Upper lobe of right lung (tissue), 1 donor: ENCODE results near the gene CLEC16A. TPM values are rescaled to one million over a fixed set of nuclear protein-coding genes. Genes with fewer than 3 reads are reported as not detected.

Experiments
- ATAC-seq: fragments of 200-7000 bp; cut with Tn5 transposase; one replicate; pipeline ENCODE4 v1.9.1; 2020; ENCODE audit warnings: mild to moderate bottlenecking, moderate library complexity
- DNase-seq: peaks from one replicate; pipeline ENCODE4 v3.0.0-alpha.2; 2020
- H3K27ac ChIP-seq: fragments of 200-600 bp; one replicate; pipeline ENCODE4 v1.8.0; 2022
- H3K27me3 ChIP-seq: fragments of 200-600 bp; one replicate; pipeline ENCODE4 v1.8.0; 2022; ENCODE audit warnings: mild to moderate bottlenecking
- H3K36me3 ChIP-seq: fragments of 200-600 bp; one replicate; pipeline ENCODE4 v1.8.0; 2022
- H3K4me1 ChIP-seq: fragments of 200-600 bp; one replicate; pipeline ENCODE4 v1.8.0; 2022
- H3K4me3 ChIP-seq: fragments of 200-600 bp; one replicate; pipeline ENCODE4 v1.8.0; 2022; ENCODE audit warnings: mild to moderate bottlenecking
- H3K9me3 ChIP-seq: fragments of 200-600 bp; one replicate; pipeline ENCODE4 v1.8.0; 2022
- CTCF ChIP-seq: fragments of 200-600 bp; IDR thresholded peaks from one replicate; pipeline ENCODE4 v1.8.0; 2022; ENCODE audit warnings: antibody characterized with exemption
- intact Hi-C: fragments of 100-400 bp; cut with DNase I; formaldehyde crosslinking; loops from one replicate; pipeline ENCODE4 v1.11.0; 2022
- total RNA-seq: library from RNA; stranded (reverse); fragmentation: NEBNext Ultra II Directional; extraction: Animal tissue kit (Norgen Biotek cat#: 25700); gene quantifications from one replicate; pipeline ENCODE4 v1.2.1, GENCODE V29; 2021
- donor health status: DM: no; HTN: yes; CAD: no; lungs with severe emphysema.

Gene CLEC16A
- total RNA-seq, 1 donor from 2014 or later, result 36.9 TPM

- intact Hi-C loops, result no loop called here
- no peak overlapping the region for H3K4me3 ChIP-seq
- H3K36me3 ChIP-seq, result peaks cover 21% of the 10 kb centered on the region
- H3K27ac ChIP-seq, result no peak overlapping the region
- DNase-seq (no peak), ATAC-seq (peak; percentile 61)
- no peaks in the 10 kb centered on the region for H3K27me3 ChIP-seq
- no peaks in the 10 kb centered on the region for H3K9me3 ChIP-seq
- no peak for TF ChIP-seq CTCF
- H3K4me1 ChIP-seq, result no peaks in the 10 kb centered on the region
These were observed 47.2 kb upstream of the CLEC16A start for GRCh38 chr16:10897134-10897533.

- H3K36me3 ChIP-seq, result peaks cover 61% of the 10 kb centered on the region
- no peak for TF ChIP-seq CTCF
- no peak overlapping the region for H3K4me3 ChIP-seq
- H3K9me3 ChIP-seq, result no peaks in the 10 kb centered on the region
- H3K27me3 ChIP-seq, result no peaks in the 10 kb centered on the region
- intact Hi-C loops, result no loop called here
- ATAC-seq (no peak), DNase-seq (no peak)
- no peaks in the 10 kb centered on the region for H3K4me1 ChIP-seq
- H3K27ac ChIP-seq, result no peak overlapping the region
These were observed 41.4 kb upstream of the CLEC16A start for GRCh38 chr16:10902999-10903398.

GRCh38 chr16:10906482-10906881 lies 37.9 kb upstream of the CLEC16A start:
- DNase-seq (no peak), ATAC-seq (peak; percentile 7)
- Histone ChIP-seq H3K4me1 (no peaks in the 10 kb centered on the region), H3K9me3 (no peaks in the 10 kb centered on the region), H3K27ac (no peak overlapping the region), H3K36me3 (peaks cover 60% of the 10 kb centered on the region), H3K27me3 (no peaks in the 10 kb centered on the region), H3K4me3 (no peak overlapping the region)
- intact Hi-C loops, result no loop called here
- no peak for TF ChIP-seq CTCF

GRCh38 chr16:10906914-10907756 lies 37.2 kb upstream of the CLEC16A start:
- Histone ChIP-seq H3K4me1 (no peaks in the 10 kb centered on the region), H3K9me3 (no peaks in the 10 kb centered on the region), H3K4me3 (no peak overlapping the region), H3K27ac (no peak overlapping the region), H3K36me3 (peaks cover 54% of the 10 kb centered on the region), H3K27me3 (no peaks in the 10 kb centered on the region)
- TF ChIP-seq CTCF, result no peak
- intact Hi-C loops, result no loop called here
- ATAC-seq, result peak; percentile 76
- DNase-seq, result peak; percentile 84

GRCh38 chr16:10907757-10908045 lies 36.7 kb upstream of the CLEC16A start:
- Histone ChIP-seq H3K27ac (no peak overlapping the region), H3K9me3 (no peaks in the 10 kb centered on the region), H3K4me3 (no peak overlapping the region), H3K4me1 (no peaks in the 10 kb centered on the region), H3K27me3 (no peaks in the 10 kb centered on the region), H3K36me3 (peaks cover 49% of the 10 kb centered on the region)
- ATAC-seq (no peak), DNase-seq (no peak)
- intact Hi-C loops, result no loop called here
- TF ChIP-seq CTCF, result no peak
